Measurements from ENCODE around the gene TRAF6.
"Not testable (repeated sequence)": the region's sequence is repeated elsewhere in the genome, so short reads cannot be mapped to it uniquely, and the experiment has no call there.

The TRAF6 gene

DNA sequence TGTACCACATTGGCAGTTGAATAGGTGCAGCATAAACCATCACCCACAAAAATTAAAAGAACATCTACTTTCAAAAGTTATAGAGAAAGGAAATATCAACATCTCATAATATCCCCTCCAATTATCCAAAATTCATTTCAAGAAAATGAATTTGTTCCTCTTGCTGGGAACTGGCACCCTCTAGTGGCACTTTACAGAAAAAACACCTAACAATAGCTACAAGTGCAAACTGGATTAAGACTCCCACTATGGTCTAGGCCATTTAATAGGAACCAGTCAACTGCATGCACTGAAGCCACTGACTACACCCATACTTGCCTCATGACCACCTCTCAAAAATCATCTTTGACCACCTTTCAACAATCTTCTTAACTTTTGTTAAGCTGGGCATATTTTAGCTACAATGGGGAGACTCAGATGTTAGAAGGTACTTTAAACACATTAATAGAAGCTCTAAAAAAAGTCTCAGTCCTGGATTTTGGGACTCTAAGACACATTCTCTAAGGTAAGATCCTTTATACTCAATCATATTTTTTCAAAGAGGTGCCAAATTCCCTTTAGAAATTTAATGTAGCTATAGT, 17.3 kb downstream of the TRAF6 start:
- DNase-seq: no peak

DNA sequence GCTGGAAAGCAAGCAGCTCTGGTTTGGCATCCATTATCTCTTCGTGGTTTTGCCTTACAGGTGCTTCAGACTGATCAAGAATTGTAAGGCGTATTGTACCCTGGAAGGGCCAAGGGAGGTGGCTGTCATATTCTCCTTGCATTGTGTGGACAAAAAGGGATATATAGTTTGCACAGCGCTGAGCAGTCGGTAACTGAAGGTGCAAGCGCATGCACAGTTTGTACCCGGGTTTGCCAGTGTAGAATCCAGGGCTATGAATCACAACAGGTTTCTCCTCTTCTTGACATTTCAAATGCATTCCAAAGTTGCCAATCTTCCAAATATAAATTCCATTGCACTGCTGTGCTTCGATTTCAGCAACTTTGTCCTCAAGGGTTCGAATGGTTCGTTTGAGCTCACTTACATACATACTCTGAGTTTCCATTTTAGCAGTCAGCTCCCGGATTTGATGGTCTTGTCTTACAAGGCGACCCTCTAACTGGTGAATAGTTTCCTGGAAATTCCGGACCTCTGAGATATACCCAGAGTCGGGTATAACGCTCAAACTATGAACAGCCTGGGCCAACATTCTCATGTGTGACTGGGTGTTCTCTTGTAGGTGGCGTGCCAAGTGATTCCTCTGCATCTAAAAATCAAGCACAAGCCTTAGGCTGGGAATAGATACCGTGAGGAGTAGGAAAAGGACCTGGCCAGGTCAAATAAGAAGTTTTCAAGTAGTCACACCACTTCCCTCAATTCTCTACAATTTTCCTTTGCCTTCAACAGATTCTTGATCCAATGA, 19.9 kb downstream of the TRAF6 start:
- DNase-seq: no peak

DNA sequence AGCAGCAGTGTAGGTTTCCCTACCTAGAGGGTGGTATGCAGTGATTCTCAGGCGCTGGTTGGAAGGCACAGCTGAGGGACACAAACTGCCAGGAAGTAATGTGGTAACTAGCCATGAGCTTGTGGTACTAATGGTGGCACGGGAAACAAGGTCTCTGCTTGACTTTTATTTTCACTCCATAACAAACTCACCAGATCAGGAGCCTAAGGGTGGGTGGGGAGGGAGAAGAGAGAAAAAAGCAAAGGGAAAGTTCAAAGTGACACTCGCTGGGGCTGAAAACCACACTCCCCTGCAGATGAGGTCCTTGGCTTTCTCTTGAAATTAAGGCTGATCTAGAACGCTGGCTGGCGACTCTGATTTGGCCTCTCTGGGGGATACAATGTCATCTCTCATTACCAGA, 22.0 kb downstream of the TRAF6 start:
- DNase-seq: no peak

DNA sequence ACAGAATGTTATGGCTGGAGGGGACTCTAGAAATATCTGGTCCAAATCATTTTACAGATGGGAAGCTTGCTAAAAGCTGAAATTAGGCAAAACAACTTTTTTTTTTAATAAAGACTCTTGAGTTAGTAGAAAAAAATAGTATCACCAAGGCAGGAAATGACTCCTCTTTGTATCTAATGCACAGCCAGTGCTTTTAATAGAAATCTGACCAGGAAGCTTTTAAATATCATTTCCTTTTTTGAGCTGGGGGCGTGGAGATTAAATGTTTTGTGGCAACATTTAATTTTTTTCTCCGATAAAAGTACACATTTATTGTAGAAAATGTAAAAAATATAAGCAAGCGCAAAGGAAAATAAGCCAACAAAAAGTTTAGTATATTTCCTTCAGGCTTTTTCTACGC, 22.5 kb downstream of the TRAF6 start:
- no peak for DNase-seq

DNA sequence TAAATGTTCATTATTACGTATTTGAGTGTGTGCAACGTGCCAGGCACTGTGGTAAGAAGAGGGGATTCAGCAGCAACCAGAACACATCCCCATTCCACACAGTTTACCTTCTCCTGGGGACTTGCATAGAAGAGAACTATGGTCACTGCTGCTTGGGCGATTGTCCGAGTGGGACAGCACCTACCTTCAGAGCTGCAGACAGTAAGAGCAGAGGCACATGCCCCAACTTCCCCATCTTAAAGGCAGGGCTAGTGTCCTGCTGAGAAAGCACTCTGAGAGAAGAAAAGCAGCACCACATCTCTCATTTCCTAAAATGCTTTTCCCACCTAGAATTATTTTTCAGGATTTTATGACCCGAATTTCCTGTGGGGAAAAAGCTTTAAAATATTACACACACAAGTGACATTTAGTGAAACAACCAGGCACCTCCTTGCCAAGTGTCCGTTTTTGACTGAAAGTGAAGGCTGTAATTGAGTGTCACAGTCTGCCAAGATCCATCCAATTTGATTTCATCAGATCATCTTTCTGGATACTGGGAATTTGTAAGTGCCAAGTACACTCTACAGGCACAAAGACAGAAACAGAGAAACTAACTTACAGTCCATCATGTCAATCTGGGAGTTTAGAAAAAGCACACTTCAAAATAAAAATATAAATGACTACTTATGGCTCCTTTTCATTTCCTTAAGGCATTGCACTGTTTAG, 24.6 kb downstream of the TRAF6 start:
- DNase-seq: no peak

DNA sequence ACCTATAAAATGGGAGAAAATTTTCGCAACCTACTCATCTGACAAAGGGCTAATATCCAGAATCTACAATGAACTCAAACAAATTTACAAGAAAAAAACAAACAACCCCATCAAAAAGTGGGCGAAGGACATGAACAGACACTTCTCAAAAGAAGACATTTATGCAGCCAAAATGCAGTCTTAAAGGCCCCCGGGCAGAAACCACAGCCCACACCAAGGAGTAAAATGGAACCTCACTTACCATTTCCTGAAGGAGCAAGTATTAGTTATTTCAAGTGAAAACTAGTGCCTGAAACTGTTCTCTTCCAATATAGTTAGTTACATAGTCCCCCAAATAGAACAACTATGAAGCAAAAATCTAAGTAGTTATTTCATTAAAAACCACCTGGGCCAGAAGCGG, 27.0 kb downstream of the TRAF6 start:
- not testable (repeated sequence) for DNase-seq

DNA sequence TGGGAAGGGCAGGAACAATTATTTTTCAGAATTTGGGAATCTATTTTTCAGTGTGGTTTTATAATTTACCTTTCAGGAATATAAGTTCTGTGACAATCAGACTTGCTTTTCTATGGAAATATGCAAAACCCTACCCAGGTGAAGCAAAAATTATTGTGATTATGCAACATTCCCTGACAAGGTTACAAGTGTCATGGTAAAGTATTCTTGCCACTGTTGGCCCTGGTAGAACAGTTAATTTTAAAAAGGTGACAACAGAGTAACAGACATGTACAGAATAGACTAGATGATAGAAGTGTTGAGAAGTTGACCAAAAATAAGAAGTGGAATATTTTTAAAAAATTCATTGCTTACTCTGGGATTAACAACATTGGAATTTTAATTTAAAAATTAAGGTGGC, 29.2 kb downstream of the TRAF6 start:
- no peak for DNase-seq

DNA sequence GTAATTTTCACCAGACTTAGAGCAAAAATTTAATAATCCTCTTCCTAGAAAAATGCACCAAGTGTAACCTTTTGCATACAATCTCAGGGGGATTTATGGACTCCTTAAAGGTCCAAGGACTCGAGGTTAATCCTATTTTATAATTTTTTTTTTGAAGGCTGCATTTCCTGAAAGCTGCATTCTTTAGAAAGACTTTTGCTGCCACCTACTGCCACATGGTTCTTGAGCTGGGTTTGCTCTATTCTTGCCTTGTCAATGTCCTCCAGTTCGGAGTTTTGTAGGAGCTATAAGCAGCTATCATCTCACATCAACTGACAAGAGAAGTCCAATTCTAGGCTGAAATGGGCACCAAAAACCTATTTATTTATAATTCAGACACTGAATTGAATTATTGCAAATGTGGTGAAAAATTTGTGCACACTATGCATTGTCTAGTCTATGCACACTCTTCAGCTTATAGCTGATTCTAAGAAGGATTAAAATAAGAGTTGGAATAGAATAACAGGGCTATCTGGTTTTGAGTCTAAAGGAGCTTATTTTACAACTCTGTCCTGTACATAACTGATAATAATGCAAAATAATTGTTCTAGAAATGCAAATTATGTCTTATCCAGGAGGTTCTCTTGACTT, 31.3 kb downstream of the TRAF6 start:
- DNase-seq: peak; percentile 22

DNA sequence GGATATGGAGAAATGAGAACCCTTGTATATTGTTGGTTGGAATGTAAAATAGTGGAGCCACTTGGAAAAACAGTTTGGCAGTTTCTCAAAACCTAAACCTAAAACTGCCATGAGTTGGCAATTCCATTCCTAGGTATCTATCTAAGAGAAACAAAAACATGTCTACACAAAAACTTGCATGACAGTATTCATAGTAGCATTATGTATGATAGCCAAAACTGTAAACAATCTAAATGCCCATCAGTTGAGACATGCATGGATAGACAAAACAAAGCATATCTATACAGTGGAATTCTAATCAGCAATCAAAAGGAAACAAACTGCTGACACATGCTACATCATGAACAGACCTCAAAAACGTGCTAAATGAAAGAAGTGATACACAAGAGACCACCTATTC, 34.9 kb downstream of the TRAF6 start:
- DNase-seq: no peak

DNA sequence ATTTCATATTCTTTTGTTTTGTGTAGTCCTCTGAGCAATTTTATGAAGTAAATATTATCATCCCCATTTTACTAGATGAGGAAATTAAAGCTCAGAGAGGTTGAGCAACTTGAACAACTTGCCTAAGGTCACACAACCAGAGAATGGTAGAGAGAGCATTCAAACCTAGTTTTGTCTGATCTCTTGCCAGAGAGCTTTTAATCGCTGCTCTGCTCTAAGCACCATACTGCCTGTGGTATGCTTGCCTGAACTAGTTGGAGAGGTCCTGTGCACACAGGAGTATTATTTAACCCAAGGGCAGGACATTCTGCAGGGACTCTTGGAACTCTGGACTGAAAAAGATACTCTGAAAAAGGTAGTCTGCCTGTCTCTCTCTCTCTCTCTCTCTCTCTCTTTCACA, 38.5 kb downstream of the TRAF6 start:
- DNase-seq: no peak

DNA sequence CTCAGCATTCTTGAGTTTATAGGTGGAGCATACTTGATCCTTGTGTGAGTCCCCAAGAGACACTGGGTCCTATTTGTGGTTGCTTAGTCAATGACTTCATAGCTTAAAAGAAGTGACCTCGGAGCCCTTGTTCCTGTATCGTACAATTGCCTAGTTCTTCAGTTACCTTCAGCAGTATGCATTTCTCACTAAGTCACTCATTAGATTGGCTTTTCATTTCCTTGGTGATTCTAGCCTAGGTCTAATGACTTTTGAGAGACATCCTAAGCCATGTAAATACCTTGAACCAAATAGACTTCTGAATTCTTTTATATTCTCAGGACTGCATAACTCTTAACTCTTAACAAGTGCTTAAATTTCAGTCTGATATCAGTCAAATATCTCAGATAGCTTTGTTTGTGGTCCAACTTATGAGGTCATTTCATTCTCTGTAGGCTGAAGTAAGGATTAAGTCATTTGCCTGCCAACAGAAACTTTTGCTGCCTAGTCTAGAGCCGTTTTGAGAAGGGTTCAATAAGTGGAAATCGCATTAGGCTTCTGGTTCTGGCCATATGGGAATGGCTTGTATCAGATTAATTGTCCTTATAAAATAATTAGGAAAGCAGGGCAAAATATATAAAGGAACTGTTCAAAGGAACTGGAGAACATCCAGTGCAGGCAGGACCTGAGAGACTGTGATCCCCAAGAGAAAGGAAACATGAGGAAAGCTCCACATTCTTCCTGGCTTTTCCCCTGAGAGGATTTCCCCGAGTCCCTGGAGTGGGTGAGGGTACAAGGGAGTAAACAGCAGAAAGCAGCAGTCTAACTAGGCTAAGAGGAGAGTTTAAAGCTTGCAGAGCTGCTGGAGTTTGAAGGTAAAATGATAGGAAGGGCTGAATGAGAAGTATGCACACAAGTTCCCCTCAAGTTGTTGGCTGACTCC, 39.9 kb downstream of the TRAF6 start:
- DNase-seq: no peak

DNA sequence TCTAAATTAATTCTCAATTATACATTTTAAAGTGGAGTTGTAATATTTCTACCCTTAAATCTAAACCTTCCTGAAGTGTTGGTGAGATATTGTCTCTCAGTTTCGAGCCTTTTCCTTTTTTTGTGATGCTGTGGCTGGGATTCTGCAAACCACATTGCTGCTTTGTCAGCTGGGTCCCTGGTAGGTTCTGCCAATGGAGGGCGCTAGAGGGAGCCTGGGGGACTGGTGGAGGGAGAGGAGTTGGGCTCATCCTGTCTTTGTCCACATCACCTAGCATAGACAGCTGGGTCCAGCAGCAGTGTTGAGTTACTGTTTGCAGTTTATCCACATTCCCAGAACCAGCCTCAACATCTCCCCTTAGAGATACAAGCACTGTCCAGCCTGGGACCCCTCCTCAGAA, 41.0 kb downstream of the TRAF6 start:
- peak; percentile 50 for DNase-seq

DNA sequence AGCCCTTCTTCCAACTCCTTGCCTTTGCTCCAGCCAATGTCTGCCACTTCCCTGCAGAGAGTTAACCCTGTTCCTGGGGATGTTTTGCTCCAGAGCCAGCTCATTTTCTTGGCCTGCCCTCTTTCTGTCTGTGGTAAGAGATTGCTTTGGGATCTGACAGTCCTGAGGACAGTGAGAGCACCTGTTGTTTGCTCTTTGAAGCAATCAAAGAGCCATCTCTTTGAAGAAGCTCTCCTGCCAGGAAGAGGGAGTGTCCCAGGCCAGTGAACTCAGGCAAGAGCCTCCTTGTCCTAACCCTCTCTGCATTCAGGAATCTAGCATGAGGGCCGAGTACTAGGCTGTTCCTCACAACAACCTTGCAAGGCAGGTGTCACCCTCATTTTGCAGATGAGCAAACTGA, 42.2 kb downstream of the TRAF6 start:
- no peak for DNase-seq

DNA sequence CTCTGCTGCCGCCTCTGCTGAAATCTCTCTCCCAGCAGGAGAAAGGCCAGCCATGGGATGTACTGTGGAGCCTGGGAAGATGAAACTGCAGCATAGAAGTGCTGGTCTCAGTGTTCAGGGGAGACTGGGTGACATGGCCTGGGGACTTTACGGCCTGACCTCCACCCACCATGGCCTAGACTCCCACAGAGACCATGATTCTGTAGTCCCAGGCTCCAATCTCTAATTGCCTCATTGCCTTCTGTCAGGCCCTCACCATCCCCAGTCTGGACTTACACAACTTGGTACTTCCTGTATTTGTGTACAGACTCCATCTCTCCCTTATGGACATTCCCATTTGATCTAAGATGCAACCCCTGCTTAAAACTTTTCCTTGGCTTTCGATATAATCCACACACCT, 43.1 kb downstream of the TRAF6 start:
- DNase-seq: no peak

DNA sequence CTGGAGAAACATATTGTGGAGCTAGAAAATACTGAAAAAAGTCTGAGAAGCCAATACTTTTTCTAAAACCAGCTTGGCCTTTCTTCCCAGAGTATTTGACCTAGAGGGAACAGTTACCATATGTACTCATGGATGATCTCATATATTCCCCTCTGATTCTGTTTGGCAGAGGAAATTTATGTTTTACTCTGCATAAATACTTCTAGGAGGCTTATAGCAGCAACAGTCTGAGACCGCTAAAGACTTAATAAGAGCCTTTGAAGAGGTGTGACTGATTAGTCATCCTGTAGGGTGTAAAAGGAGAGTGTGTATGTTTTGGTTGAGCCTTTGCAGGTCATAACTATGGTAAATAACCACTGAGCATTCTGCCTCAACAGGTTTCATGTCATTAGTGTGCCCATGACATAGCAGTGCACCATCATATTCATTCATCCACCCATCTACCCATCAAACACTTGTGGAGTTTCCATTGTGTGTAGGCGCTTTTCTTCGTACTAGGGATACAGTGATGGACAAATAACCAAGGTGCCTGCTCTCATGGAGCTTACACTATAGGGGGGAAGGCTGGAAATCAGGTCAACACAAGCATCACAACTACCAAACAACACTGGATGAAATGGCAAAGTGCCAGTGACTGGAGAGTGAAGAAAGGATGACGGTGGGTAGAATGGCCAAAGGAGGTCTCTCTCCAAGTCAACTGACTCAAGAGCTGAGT, 44.5 kb downstream of the TRAF6 start:
- no peak for DNase-seq

DNA sequence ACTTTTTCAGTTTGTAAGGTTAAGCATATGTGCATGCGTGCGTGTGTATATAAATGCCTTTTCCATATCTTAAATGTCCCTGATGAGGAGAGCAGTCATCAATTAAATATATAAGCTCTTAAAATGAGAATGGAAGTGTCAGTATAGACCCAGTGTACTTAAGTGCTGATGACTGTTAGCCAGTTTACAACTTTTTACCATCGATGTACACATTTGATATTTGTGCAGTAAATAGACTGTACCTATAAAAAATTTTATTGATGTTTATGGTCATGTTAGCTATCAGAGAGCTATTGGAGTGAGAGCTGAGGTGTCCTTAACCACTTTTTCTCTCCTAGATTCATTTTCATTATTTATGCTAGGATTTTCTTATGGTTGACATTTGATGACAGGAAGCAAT, 45.4 kb downstream of the TRAF6 start:
- no peak for DNase-seq

DNA sequence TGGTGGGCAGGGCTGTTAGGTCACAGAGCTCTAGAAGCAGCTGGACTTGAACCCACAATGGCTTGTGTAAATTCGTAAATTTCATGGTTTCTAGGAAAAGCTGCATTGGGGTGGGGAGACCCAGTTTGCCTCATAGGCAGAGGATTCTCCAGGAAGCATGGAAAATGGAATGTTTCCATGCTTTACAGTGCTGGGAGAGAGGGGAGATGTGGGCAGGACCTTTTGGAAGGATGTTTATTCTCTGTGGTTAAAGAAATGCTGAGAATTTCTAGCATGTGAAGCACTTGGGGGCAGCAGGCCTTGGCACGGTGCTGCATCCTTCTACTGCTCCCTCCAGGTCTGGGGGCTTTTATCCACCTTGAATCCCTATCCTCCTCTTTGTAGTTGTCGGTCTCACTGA, 46.3 kb downstream of the TRAF6 start:
- no peak for DNase-seq

DNA sequence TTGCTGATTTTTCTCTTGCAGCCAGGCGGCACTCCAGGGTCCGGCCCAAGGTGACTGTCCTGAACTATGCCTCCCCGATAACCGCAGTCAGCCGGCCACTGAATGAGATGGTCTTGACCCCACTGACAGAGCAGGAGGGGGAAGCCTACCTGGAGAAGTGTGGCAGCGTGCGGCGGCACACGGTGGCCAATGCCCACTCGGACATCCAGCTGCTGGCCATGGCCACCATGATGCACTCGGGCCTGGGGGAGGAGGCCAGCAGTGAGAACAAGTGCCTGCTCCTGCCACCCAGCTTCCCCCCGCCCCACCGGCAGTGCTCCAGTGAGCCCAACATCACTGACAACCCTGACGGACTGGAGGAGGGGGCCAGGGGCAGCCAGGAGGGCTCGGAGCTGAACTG, 47.8 kb downstream of the TRAF6 start:
- no peak for DNase-seq

DNA sequence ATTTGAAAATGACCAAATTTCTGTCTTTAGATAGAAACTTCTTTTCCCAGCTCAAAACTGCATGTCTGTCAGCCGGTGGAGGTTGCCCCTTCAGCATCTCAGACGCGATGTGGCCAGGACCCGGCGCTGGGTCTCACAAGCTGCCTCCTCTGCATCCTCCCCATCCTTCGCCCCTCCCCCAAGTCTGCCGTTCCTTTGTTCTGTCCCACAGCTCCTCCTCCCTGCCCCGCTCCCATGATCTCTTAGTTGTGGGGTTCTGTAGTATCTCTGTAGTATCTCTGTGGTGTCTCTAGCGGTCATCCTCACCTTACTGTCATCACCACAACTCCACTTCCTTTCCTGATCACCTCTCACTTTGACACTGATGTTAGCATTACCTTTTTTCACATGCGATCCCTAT, 49.9 kb downstream of the TRAF6 start:
- DNase-seq: no peak

DNA sequence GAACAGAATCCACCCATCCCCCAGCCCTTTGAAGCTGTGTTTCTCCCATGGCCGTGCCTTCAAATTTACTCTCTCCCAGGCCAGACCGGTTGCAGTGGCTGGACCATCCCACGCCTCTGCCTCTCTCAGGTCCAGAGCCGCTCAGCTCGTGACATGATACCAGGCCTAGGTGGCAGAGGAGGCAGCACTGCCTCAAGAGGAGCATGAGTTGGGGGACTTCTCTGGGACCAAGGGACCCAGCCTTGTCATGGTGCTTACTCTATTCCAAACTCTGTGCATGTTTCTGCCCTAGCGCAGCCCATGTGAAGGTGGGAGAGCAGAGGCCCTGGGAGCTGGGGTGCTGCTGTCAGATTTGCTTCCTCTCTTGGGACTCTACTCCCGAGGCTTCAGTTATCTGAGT, 51.0 kb downstream of the TRAF6 start:
- no peak for DNase-seq

DNA sequence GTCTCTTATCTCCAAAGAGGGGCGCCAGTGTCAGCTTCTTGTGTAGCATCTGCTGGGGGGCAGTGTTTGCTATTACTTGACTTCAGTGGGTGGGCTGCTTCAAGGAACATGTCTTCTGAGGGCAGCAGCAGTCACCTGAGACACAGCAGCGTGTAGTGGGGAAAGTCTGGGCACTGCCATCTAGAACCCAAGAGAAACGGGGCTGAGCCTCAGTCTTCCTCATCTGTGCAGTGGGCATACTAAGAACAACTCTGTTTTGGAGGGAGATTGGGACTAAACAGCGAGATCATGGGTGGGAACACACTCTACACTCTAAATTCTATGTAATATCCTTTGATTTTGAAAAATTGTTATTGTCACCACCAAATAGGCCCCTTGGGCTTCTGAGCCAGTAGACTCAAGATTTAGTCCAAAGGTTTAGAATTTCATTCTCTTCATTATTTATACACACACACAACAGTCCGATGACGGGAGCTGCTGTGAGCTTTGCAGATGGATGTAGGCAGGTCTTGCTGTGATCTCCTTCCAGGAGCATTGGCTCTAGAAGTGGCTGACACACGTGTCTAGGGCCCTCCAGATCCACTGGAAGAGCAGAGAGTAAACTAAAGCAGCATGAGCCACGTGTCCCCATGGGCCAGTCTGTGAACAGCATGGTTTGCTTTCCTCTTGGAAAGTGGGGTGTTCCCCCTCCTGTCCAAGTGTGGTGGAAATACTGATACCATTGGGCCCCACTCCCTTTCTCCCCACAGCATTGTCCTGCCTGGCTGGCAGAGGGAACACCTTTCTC, 51.8 kb downstream of the TRAF6 start:
- DNase-seq: no peak

Measured in activated CD4-positive, alpha-beta T cell treated with anti-CD3 and anti-CD28 coated beads for 48 hours (primary cell).